SK-N-SH (cell line): Measurements from ENCODE around the gene RAB24.
"Not testable (repeated sequence)": the region's sequence is repeated elsewhere in the genome, so short reads cannot be mapped to it uniquely, and the experiment has no call there.

Experiments
- CTCF ChIP-seq: fragments of 200-600 bp; sonication (generic); IDR thresholded peaks from 2 replicates; pipeline ENCODE4 v1.6.1; 2017; ENCODE audit warnings: antibody characterized with exemption, mild to moderate bottlenecking, moderate library complexity
- EZH2phosphoT487 ChIP-seq: fragments of 200-600 bp; sonication (generic); IDR thresholded peaks from 2 replicates; pipeline ENCODE4 v1.6.1; 2017; ENCODE audit warnings: low read depth, mixed run types, mild to moderate bottlenecking, antibody characterized with exemption, moderate library complexity, borderline replicate concordance
- IRF3 ChIP-seq: fragments of 150-350 bp; IDR thresholded peaks from 2 replicates; pipeline ENCODE4 v1.6.1; 2016; ENCODE audit warnings: mild to moderate bottlenecking, low read depth, low read length

GRCh38 chr5:177343000-177343399 lies 39.5 kb upstream of the RAB24 start:
- not testable (repeated sequence) for TF ChIP-seq EZH2phosphoT487, CTCF, IRF3
